ENCODE data around the gene INSYN1.

INSYN1 gene

GRCh38 chr15:73694419-73694818, 58.7 kb downstream of the INSYN1 start:
- Mint-ChIP-seq H3K36me3 (ENCODE audit: low read depth) (no peaks in the 10 kb centered on the region), H3K4me3 (no peak overlapping the region), H3K9me3 (no peaks in the 10 kb centered on the region), H3K27ac (peak overlapping the region in 2 of 3 experiments; percentile 57 to 58), H3K4me1 (peaks cover 59% of the 10 kb centered on the region), H3K27me3 (ENCODE audit: low read depth) (no peaks in the 10 kb centered on the region)
- TF ChIP-seq CTCF (IDR thresholded peaks at IDR 0.05; ENCODE audit: unreplicated experiment in 3 of 3) = no peak

GRCh38 chr15:73691396-73691795, 61.8 kb downstream of the INSYN1 start:
- Mint-ChIP-seq H3K4me3 (no peak overlapping the region), H3K27me3 (ENCODE audit: low read depth) (no peaks in the 10 kb centered on the region), H3K4me1 (peaks cover 56% of the 10 kb centered on the region)

GRCh38 chr15:73688455-73688854, 64.7 kb downstream of the INSYN1 start:
- Mint-ChIP-seq H3K27ac (no peak overlapping the region), H3K4me1 (peaks cover 54% of the 10 kb centered on the region), H3K4me3 (no peak overlapping the region), H3K27me3 (ENCODE audit: low read depth) (no peaks in the 10 kb centered on the region), H3K9me3 (no peaks in the 10 kb centered on the region), H3K36me3 (ENCODE audit: low read depth) (peaks cover 5% of the 10 kb centered on the region)
- no peak for TF ChIP-seq CTCF (IDR thresholded peaks at IDR 0.05; ENCODE audit: unreplicated experiment in 3 of 3)

More at GRCh38 chr15:73691396-73691795, 61.8 kb downstream of the INSYN1 start:
- no peak for TF ChIP-seq CTCF (IDR thresholded peaks at IDR 0.05; ENCODE audit: unreplicated experiment in 3 of 3)
- peaks cover 5% of the 10 kb centered on the region for H3K36me3 Mint-ChIP-seq (ENCODE audit: low read depth)
- no peaks in the 10 kb centered on the region for H3K9me3 Mint-ChIP-seq
- no peak overlapping the region for H3K27ac Mint-ChIP-seq

GRCh38 chr15:73687351-73687750, 65.8 kb downstream of the INSYN1 start:
- Mint-ChIP-seq H3K36me3 (ENCODE audit: low read depth) (peaks cover 5% of the 10 kb centered on the region), H3K4me3 (peak overlapping the region in 2 of 3 experiments; percentile 16 to 18), H3K4me1 (peaks cover 56% of the 10 kb centered on the region), H3K27ac (no peak overlapping the region), H3K9me3 (no peaks in the 10 kb centered on the region), H3K27me3 (ENCODE audit: low read depth) (no peaks in the 10 kb centered on the region)
- no peak for TF ChIP-seq CTCF (IDR thresholded peaks at IDR 0.05; ENCODE audit: unreplicated experiment in 3 of 3)

- Mint-ChIP-seq H3K36me3 (ENCODE audit: low read depth) (peaks cover 5% of the 10 kb centered on the region), H3K27me3 (ENCODE audit: low read depth) (no peaks in the 10 kb centered on the region), H3K27ac (peak overlapping the region; percentile 77 to 89 (median 84)), H3K4me3 (peak overlapping the region; percentile 91 to 98 (median 92)), H3K9me3 (no peaks in the 10 kb centered on the region), H3K4me1 (peaks cover 59% of the 10 kb centered on the region)
- TF ChIP-seq CTCF (IDR thresholded peaks at IDR 0.05; ENCODE audit: unreplicated experiment in 3 of 3) = no peak
Observed at GRCh38 chr15:73686781-73687256, 66.3 kb downstream of the INSYN1 start.

GRCh38 chr15:73685981-73686380, 67.2 kb downstream of the INSYN1 start:
- Mint-ChIP-seq H3K36me3 (ENCODE audit: low read depth) (peaks cover 5% of the 10 kb centered on the region), H3K4me3 (peak overlapping the region; percentile 91 to 98 (median 92)), H3K27me3 (ENCODE audit: low read depth) (no peaks in the 10 kb centered on the region), H3K4me1 (peaks cover 59% of the 10 kb centered on the region), H3K9me3 (no peaks in the 10 kb centered on the region), H3K27ac (peak overlapping the region; percentile 84 to 90 (median 89))
- TF ChIP-seq CTCF (IDR thresholded peaks at IDR 0.05; ENCODE audit: unreplicated experiment in 3 of 3) = no peak

Data from nephron (organoid).